Heart left ventricle (tissue), 16 donors: ENCODE measurements around the gene ZBTB20. TPM values are rescaled to one million over a fixed set of nuclear protein-coding genes. Genes with fewer than 3 reads are reported as not detected.

Experiments
- ATAC-seq, 4 donors: fragments of 200-7000 bp; cut with Tn5 transposase; one replicate each; pipeline ENCODE4 v1.9.1; 2020 to 2022; ENCODE audit warnings: moderate library complexity in 4 of 4, mild to moderate bottlenecking in 3 of 4, moderate number of reproducible peaks in 1 of 4
- DNase-seq, 5 donors: peaks; one replicate each; pipeline ENCODE4 v3.0.0-alpha.2; 2020
- H3K27ac ChIP-seq, 12 donors: fragments of 200-600 bp; sonication (generic) in 4 of 12; one replicate each; pipeline versions ENCODE4 v1.5.0 to v1.8.0; 2016 to 2022; ENCODE audit warnings: mild to moderate bottlenecking in 2 of 12
- H3K27me3 ChIP-seq, 9 donors: fragments of 200-600 bp; sonication (generic) in 2 of 9; one replicate each; pipeline versions ENCODE4 v1.5.1 to v1.8.0; 2016 to 2022; ENCODE audit warnings: mild to moderate bottlenecking in 3 of 9
- H3K36me3 ChIP-seq, 9 donors: fragments of 200-600 bp; sonication (generic) in 2 of 9; one replicate each; pipeline versions ENCODE4 v1.5.0 to v1.8.0; 2018 to 2022; ENCODE audit warnings: mild to moderate bottlenecking in 2 of 9
- H3K4me1 ChIP-seq, 12 donors: fragments of 200-600 bp; sonication (generic) in 4 of 12; one replicate each; pipeline versions ENCODE4 v1.5.0 to v1.8.0; 2016 to 2022; ENCODE audit warnings: mild to moderate bottlenecking in 3 of 12
- H3K4me3 ChIP-seq, 12 donors: fragments of 200-600 bp; sonication (generic) in 4 of 12; one replicate each; pipeline versions ENCODE4 v1.5.0 to v1.8.0; 2017 to 2022; ENCODE audit warnings: mild to moderate bottlenecking in 9 of 12, moderate library complexity in 4 of 12
- H3K9me3 ChIP-seq, 12 donors: fragments of 200-600 bp; sonication (generic) in 4 of 12; one replicate each; pipeline versions ENCODE4 v1.5.0 to v1.8.0; 2016 to 2022; ENCODE audit warnings: mild to moderate bottlenecking in 1 of 12
- CTCF ChIP-seq, 12 donors: fragments of 200-600 bp; sonication (generic) in 4 of 12; IDR thresholded peaks; one replicate each; pipeline versions ENCODE4 v1.5.0 to v1.8.0; 2018 to 2022; ENCODE audit warnings: antibody characterized with exemption in 12 of 12, mild to moderate bottlenecking in 5 of 12
- POLR2A ChIP-seq, 2 donors: fragments of 450-650 bp; IDR thresholded peaks; one replicate each; pipeline ENCODE4 v1.6.1; 2017; ENCODE audit warnings: antibody characterized with exemption in 2 of 2, mild to moderate bottlenecking in 2 of 2, moderate library complexity in 2 of 2
- WGBS, 4 donors: extraction: QIAGEN DNeasy Blood & Tissue Kit in 2 of 4; methylation state at CpG; one replicate each; pipeline versions ENCODE4 v1.1.5 to v1.1.7; 2013 to 2018; 5-methylcytosine and 5-hydroxymethylcytosine counted together
- intact Hi-C, 10 donors: fragments of 100-400 bp; cut with DNase I; formaldehyde crosslinking; loops; one replicate each; pipeline versions ENCODE4 v1.11.1 to v1.14.2; 2022
- polyA plus RNA-seq, 2 donors: library from polyadenylated mRNA; stranded (reverse); fragments of 200-250 nt; gene quantifications; one replicate each; pipeline ENCODE4 v1.2.3, GENCODE V29; 2013
- total RNA-seq, 9 donors: library from RNA; depleted of rRNA in 2 of 9; stranded (reverse); fragments of >200 nt in 2 of 9; fragmentation: NEBNext Ultra II Directional in 3 of 9; extraction: Animal tissue kit (Norgen Biotek cat#: 25700) in 3 of 9; gene quantifications; one replicate each; pipeline versions ENCODE4 v1.1.0 to v1.2.4, GENCODE V29; 2016 to 2023
- donor health status: ischemic (EF 13 %, LVEDD 7.1; RV severe dilation, severe dysfunction).
- donor health status: healthy with polysubstance abuse.
- donor health status: DM: no; HTN: yes; CAD: no.
- donor health status: DM: no; HTN: no; CAD: no.
- donor health status: ischemic (EF 25% LVEDD 6.9; RV normal size, moderate dysfunction).
- donor health status: ischemic (EF 25% LVEDD 5.7; RV mildly dilated, moderate dysfunction).
- donor health status: healthy.
- donor health status: DM: yes; HTN: yes; CAD: no.
- donor health status: ischemic (EF 35%, LVEDD 5.7; RV mildly dilated, moderate dysfunction).
- donor health status: nonischemic (EF 11% LVEDD 7.7; RV severe dilation, severe dysfunction).
- donor health status: DM: yes; HTN: yes; CAD: no.
- donor health status: PGD.
- donor health status: ischemic (EF 29% LVEDD 5.4; RV normal size, mild dysfunction).
- donor health status: nonischemic (EF 23%, LVEDD 6.1; RV moderate dilation, normal function).

ZBTB20 gene
- total and polyA plus RNA-seq, 11 donors, result 6.2 to 109 (median 77.3) TPM

- no peak for DNase-seq
- no peak overlapping the region for H3K4me3 ChIP-seq
- WGBS, 4 donors, result 69 to 76% (median 72%) methylated on average over 10 of the region's 10 CpGs
- no peaks in the 10 kb centered on the region for H3K36me3 ChIP-seq
- intact Hi-C loops, result loop anchor here in 1 of 10 donors (2.0 to 5.0 kb wide), 2 partner anchors 17 to 59 kb away; no protein-coding TSS in a partner anchor
- no peaks in the 10 kb centered on the region for H3K9me3 ChIP-seq
- peak in 1 of 4 donors; percentile 24 for ATAC-seq
- H3K27ac ChIP-seq, result peak overlapping the region in 1 of 12 donors; percentile 24
- TF ChIP-seq CTCF (IDR thresholded peaks at IDR 0.05), result no peak
- TF ChIP-seq POLR2A (IDR thresholded peaks at IDR 0.05), result no peak
- peaks cover 5 to 78% (median 51%) of the 10 kb centered on the region in 12 donors for H3K4me1 ChIP-seq
- no peaks in the 10 kb centered on the region for H3K27me3 ChIP-seq
Measured at GRCh38 chr3:114441386-114441785, 705.7 kb downstream of the ZBTB20 start.

- DNase-seq, result no peak
- Histone ChIP-seq H3K36me3 (no peaks in the 10 kb centered on the region), H3K4me1 (peaks cover 5 to 78% (median 48%) of the 10 kb centered on the region in 12 donors), H3K4me3 (no peak overlapping the region), H3K27ac (no peak overlapping the region), H3K27me3 (no peaks in the 10 kb centered on the region), H3K9me3 (no peaks in the 10 kb centered on the region)
- WGBS, 4 donors, result 31 to 60% (median 38%) methylated on average over 4 of the region's 4 CpGs
- intact Hi-C loops, result loop anchor here in 1 of 10 donors (2.0 to 5.0 kb wide), 2 partner anchors 16 to 58 kb away; no protein-coding TSS in a partner anchor
- ATAC-seq, result peak in 2 of 4 donors; percentile 35 to 39
- TF ChIP-seq CTCF (IDR thresholded peaks at IDR 0.05), result no peak
- no peak for TF ChIP-seq POLR2A (IDR thresholded peaks at IDR 0.05)
Measured at GRCh38 chr3:114440700-114441099, 706.4 kb downstream of the ZBTB20 start.

DNA sequence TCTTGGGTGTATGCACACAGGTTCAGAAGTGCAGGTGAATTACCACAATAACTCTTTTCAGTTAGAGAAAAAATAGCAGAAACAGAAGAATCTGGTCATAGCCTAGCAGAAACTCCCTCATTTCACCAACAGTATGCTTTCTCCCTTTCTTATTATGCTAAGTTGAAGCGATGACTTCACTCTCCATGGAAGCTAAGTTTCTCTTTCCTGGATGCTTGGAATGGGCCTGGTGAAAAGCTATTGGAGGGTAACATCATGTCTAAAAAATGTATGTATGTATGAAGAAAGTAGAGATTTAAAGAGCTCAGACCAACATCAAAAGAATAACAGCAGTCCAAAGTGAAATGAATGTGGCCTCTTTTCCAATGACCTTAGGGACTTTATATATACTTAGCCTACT, 707.8 kb downstream of the ZBTB20 start:
- Histone ChIP-seq H3K4me3 (no peak overlapping the region), H3K27me3 (no peaks in the 10 kb centered on the region), H3K36me3 (peaks cover 0 to 5% (median 0%) of the 10 kb centered on the region in 9 donors), H3K27ac (no peak overlapping the region), H3K4me1 (peaks cover 5 to 65% (median 46%) of the 10 kb centered on the region in 12 donors), H3K9me3 (no peaks in the 10 kb centered on the region)
- WGBS, 4 donors, result 97 to 100% (median 99%) methylated on average over 1 of the region's 1 CpG
- intact Hi-C loops, result no loop called here
- no peak for TF ChIP-seq CTCF (IDR thresholded peaks at IDR 0.05)
- TF ChIP-seq POLR2A (IDR thresholded peaks at IDR 0.05), result no peak
- no peak for ATAC-seq
- DNase-seq, result no peak

GRCh38 chr3:114437897-114438296, 709.2 kb downstream of the ZBTB20 start:
- intact Hi-C loops, result no loop called here
- no peak for DNase-seq

More at GRCh38 chr3:114437897-114438296, 709.2 kb downstream of the ZBTB20 start:
- peaks cover 5 to 54% (median 38%) of the 10 kb centered on the region in 12 donors for H3K4me1 ChIP-seq
- no peak overlapping the region for H3K27ac ChIP-seq
- peaks cover 0 to 5% (median 0%) of the 10 kb centered on the region in 9 donors for H3K36me3 ChIP-seq
- no peak overlapping the region for H3K4me3 ChIP-seq
- H3K27me3 ChIP-seq, result no peaks in the 10 kb centered on the region
- TF ChIP-seq POLR2A (IDR thresholded peaks at IDR 0.05) (no peak), CTCF (IDR thresholded peaks at IDR 0.05) (no peak)
- no peak for ATAC-seq
- no peaks in the 10 kb centered on the region for H3K9me3 ChIP-seq
- WGBS, 4 donors, result 91 to 96% (median 93%) methylated on average over 2 of the region's 2 CpGs
